Caco-2 (cell line): ENCODE results near the gene NKX1-2. TPM values are rescaled to one million over a fixed set of nuclear protein-coding genes. Genes with fewer than 3 reads are reported as not detected.
A peak's percentile ranks its signal among the peaks of the same experiment; 100 is the strongest.
"Not testable (repeated sequence)": the region's sequence is repeated elsewhere in the genome, so short reads cannot be mapped to it uniquely, and the experiment has no call there.

ENCODE experiments used
- BruUV-seq: library from RNA; stranded (reverse); fragments of 400-500 nt; replicated peaks from 2 replicates; lab custom pipeline; 2021; lab: Mats Ljungman, UMichigan
- CTCF ChIA-PET: fragments of 300-600 bp; sonication (Branson Sonifier 250); formaldehyde crosslinking; loops from one replicate; lab custom pipeline; 2022; ENCODE audit warnings: antibody characterized with exemption; lab: Charles Lee
- POLR2A ChIA-PET: fragments of 300-600 bp; sonication (Branson Sonifier 250); formaldehyde crosslinking; loops from one replicate; lab custom pipeline; 2022; ENCODE audit warnings: antibody characterized with exemption; lab: Charles Lee
- DNase-seq, 2 experiments: peaks; one replicate each; pipeline versions ENCODE4 v3.0.0 to v3.0.0-alpha.2; 2020 to 2022
- H3K27me3 ChIP-seq: replicated peaks from 2 replicates; pipeline ENCODE4 v1.6.0; 2011; ENCODE audit warnings: low read length; ENCODE audit not compliant: control insufficient read depth, insufficient read depth
- H3K36me3 ChIP-seq: 2 replicates; pipeline ENCODE4 v1.5.1; 2011; ENCODE audit warnings: low read length; ENCODE audit not compliant: control insufficient read depth, insufficient read depth
- H3K4me1 ChIP-seq: fragments of 250-450 bp; sonication (Bioruptor Pico); 2 replicates; pipeline ENCODE4 v1.5.1; 2020; ENCODE audit warnings: mild to moderate bottlenecking
- H3K4me3 ChIP-seq: 2 replicates; pipeline ENCODE4 v1.5.1; 2011; ENCODE audit warnings: low read depth, mild to moderate bottlenecking, control low read depth, low read length
- H3K9me3 ChIP-seq: fragments of 250-450 bp; sonication (Bioruptor Pico); 2 replicates; pipeline ENCODE4 v1.5.1; 2020; ENCODE audit warnings: mild to moderate bottlenecking, moderate library complexity
- H3K27ac Mint-ChIP-seq: one replicate; pipeline ENCODE4 v1.8.0; 2022; ENCODE audit warnings: mixed read lengths; ENCODE audit not compliant: unreplicated experiment
- H3K27me3 Mint-ChIP-seq: one replicate; pipeline ENCODE4 v1.8.0; 2022; ENCODE audit warnings: mixed read lengths; ENCODE audit not compliant: insufficient read depth, unreplicated experiment
- H3K36me3 Mint-ChIP-seq: one replicate; pipeline ENCODE4 v1.8.0; 2022; ENCODE audit warnings: mild to moderate bottlenecking, mixed read lengths; ENCODE audit not compliant: insufficient read depth, unreplicated experiment
- H3K4me1 Mint-ChIP-seq: one replicate; pipeline ENCODE4 v1.8.0; 2022; ENCODE audit warnings: low read depth, mixed read lengths; ENCODE audit not compliant: unreplicated experiment
- H3K4me3 Mint-ChIP-seq: one replicate; pipeline ENCODE4 v1.8.0; 2022; ENCODE audit warnings: mild to moderate bottlenecking, moderate library complexity, mixed read lengths; ENCODE audit not compliant: unreplicated experiment
- H3K9me3 Mint-ChIP-seq: one replicate; pipeline ENCODE4 v1.8.0; 2022; ENCODE audit warnings: mixed read lengths; ENCODE audit not compliant: unreplicated experiment
- CTCF ChIP-seq, 2 experiments: fragments of 200-600 bp in 1 of 2; IDR thresholded peaks; 1 replicate in 1 of 2; 2 replicates in 1 of 2; pipeline versions ENCODE4 v1.5.1 to v1.8.0; 2011 to 2022; ENCODE audit warnings: antibody characterized with exemption in 1 of 2, control low read depth in 1 of 2, inconsistent platforms in 1 of 2, low read depth in 1 of 2, low read length in 1 of 2, mild to moderate bottlenecking in 1 of 2, moderate library complexity in 1 of 2; ENCODE audit not compliant: insufficient read depth in 1 of 2, severe bottlenecking in 1 of 2, unreplicated experiment in 1 of 2
- intact Hi-C: fragments of 100-400 bp; cut with micrococcal nuclease; formaldehyde crosslinking; loops from one replicate; pipeline ENCODE4 v1.10.0; 2022; ENCODE audit not compliant: unreplicated experiment
- total RNA-seq: library from RNA; stranded (reverse); gene quantifications from 2 replicates; pipeline ENCODE4 v1.2.3, GENCODE V29; 2022

Gene NKX1-2
- total RNA-seq, 1 experiment from 2014 or later: 2.8 TPM

DNA sequence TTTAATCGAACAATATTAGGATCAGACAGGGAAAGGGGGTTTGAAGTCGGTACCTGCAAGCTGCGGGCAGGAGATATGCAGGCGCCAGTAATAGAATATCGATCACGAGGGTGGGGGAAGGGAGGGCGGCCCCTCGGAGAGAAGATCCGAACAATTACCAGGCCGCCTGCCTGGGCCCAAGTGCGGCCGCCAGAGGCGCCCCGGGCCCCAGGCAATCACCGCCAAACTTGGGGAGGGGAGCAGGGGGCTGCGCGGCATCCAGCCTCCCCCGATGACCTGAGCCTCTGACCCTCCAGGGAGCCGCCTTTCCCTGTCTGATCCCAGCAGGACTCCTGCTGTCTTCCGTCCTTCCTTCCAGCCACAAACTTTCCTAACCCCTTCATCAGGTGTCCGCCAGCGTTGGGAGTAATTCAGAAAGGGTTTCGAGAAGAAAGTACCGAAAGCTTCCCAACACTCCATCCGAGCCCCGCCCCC is 1.1 kb downstream of the NKX1-2 start:
- Mint-ChIP-seq H3K27me3 (peaks cover 19% of the 10 kb centered on the region), H3K27ac (no peak overlapping the region), H3K4me1 (peaks cover 6% of the 10 kb centered on the region), H3K9me3 (no peaks in the 10 kb centered on the region), H3K4me3 (peak overlapping the region; percentile 75), H3K36me3 (no peaks in the 10 kb centered on the region)
- no peak for TF ChIP-seq CTCF (IDR thresholded peaks at IDR 0.05; ENCODE audit: insufficient read depth in 1 of 2, low read depth in 1 of 2, low read length in 1 of 2, severe bottlenecking in 1 of 2, unreplicated experiment in 1 of 2)
- Histone ChIP-seq H3K36me3 (no peaks in the 10 kb centered on the region), H3K4me1 (peaks cover 22% of the 10 kb centered on the region), H3K27me3 (peaks cover 2% of the 10 kb centered on the region), H3K9me3 (no peaks in the 10 kb centered on the region), H3K4me3 (peak overlapping the region; percentile 12; the same call in 1 of the 2 replicates)
- no peak for DNase-seq
- intact Hi-C loops: loop anchor here (2.0 kb wide), 1 partner anchor 22 kb away; no protein-coding TSS in a partner anchor
- no TSS peak for BruUV-seq
- ChIA-PET CTCF (interaction anchor here (0.6 to 1.4 kb wide), 2 partner anchors 13 to 30 kb away, joined by 3 read pairs; partner anchors contain the start of genes LHPP and OAT), POLR2A (no interaction called here)

DNA sequence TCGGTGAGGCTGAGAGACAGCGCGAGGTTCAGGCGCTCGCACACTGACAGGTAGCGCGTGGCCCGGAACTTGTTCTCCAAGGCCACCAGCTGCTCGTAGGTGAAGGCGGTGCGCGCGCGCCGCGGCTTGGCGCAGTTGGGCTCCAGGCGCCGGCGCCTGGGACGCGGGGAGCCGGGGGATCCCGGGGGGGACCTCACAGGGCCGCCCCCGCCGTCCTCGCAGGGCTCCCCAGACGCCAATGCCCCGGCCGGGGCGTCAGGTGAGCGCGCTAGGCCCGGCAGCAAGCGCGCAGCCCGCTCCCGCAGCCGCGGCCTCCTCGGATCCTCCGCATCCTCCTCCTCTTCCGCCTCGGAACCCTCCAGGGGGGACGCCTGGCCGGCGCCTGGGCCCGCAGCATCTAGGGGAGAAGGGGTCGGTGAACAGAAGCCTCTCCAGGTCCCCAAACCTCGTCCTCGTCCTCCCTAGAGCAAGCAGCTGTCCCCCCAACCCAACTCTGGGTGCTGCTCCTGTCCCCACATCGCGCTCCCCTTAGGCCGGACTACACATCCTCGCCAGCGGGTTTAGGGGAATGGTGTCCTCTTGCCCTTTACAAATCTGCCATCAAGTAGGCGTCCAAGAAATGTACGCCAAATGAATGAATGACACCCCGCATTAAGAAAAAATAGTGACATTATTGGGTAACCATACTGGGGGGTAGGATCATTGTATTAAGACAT is 1.9 kb downstream of the NKX1-2 start:
- H3K9me3 ChIP-seq: no peaks in the 10 kb centered on the region
- H3K4me3 Mint-ChIP-seq: peak overlapping the region; percentile 75
- ChIA-PET POLR2A (no interaction called here), CTCF (interaction anchor here (0.6 kb wide), 1 partner anchor 30 kb away, joined by 10 read pairs; no protein-coding TSS in a partner anchor)
- TF ChIP-seq CTCF (IDR thresholded peaks at IDR 0.05; ENCODE audit: insufficient read depth in 1 of 2, low read depth in 1 of 2, low read length in 1 of 2, severe bottlenecking in 1 of 2, unreplicated experiment in 1 of 2): no peak
- no peaks in the 10 kb centered on the region for H3K36me3 ChIP-seq
- BruUV-seq: no TSS peak
- H3K36me3 Mint-ChIP-seq: no peaks in the 10 kb centered on the region
- intact Hi-C loops: loop anchor here (2.0 kb wide), 1 partner anchor 23 kb away; no protein-coding TSS in a partner anchor
- H3K4me3 ChIP-seq: no peak overlapping the region
- no peak for DNase-seq
- no peak overlapping the region for H3K27ac Mint-ChIP-seq
- H3K4me1 ChIP-seq: peaks cover 22% of the 10 kb centered on the region
- peaks cover 2% of the 10 kb centered on the region for H3K27me3 ChIP-seq
- peaks cover 6% of the 10 kb centered on the region for H3K4me1 Mint-ChIP-seq
- H3K9me3 Mint-ChIP-seq: no peaks in the 10 kb centered on the region
- peaks cover 19% of the 10 kb centered on the region for H3K27me3 Mint-ChIP-seq

GRCh38 chr10:124446830-124447750 is 2.7 kb downstream of the NKX1-2 start:
- H3K9me3 Mint-ChIP-seq: no peaks in the 10 kb centered on the region
- H3K9me3 ChIP-seq: no peaks in the 10 kb centered on the region
- H3K27me3 ChIP-seq: peaks cover 2% of the 10 kb centered on the region
- H3K4me1 ChIP-seq: peaks cover 22% of the 10 kb centered on the region
- H3K27ac Mint-ChIP-seq: no peak overlapping the region
- POLR2A ChIA-PET: no interaction called here
- intact Hi-C loops: no loop called here
- no peak for TF ChIP-seq CTCF (IDR thresholded peaks at IDR 0.05; ENCODE audit: insufficient read depth in 1 of 2, low read depth in 1 of 2, low read length in 1 of 2, severe bottlenecking in 1 of 2, unreplicated experiment in 1 of 2)
- H3K4me3 ChIP-seq: no peak overlapping the region
- H3K36me3 Mint-ChIP-seq: no peaks in the 10 kb centered on the region
- peak overlapping the region; percentile 75 for H3K4me3 Mint-ChIP-seq
- DNase-seq: no peak
- peaks cover 6% of the 10 kb centered on the region for H3K4me1 Mint-ChIP-seq
- peaks cover 19% of the 10 kb centered on the region for H3K27me3 Mint-ChIP-seq
- BruUV-seq: no TSS peak
- H3K36me3 ChIP-seq: no peaks in the 10 kb centered on the region
- CTCF ChIA-PET: interaction anchor here (0.6 kb wide), 1 partner anchor 29 kb away, joined by 10 read pairs; no protein-coding TSS in a partner anchor

GRCh38 chr10:124441694-124442093 is 8.1 kb downstream of the NKX1-2 start:
- POLR2A ChIA-PET, H3K9me3 Mint-ChIP-seq, H3K27me3 Mint-ChIP-seq: not testable (repeated sequence)

More at GRCh38 chr10:124441694-124442093, 8.1 kb downstream of the NKX1-2 start:
- H3K27ac Mint-ChIP-seq, H3K36me3 Mint-ChIP-seq, BruUV-seq, H3K9me3 ChIP-seq, H3K36me3 ChIP-seq, CTCF ChIA-PET, H3K4me3 Mint-ChIP-seq, H3K27me3 ChIP-seq, H3K4me3 ChIP-seq, DNase-seq, intact Hi-C loops: not testable (repeated sequence)
- peaks cover 20% of the 10 kb centered on the region for H3K4me1 ChIP-seq
- H3K4me1 Mint-ChIP-seq: peaks cover 12% of the 10 kb centered on the region
